ENCODE data around the gene MYO5C. TPM values are rescaled to one million over a fixed set of nuclear protein-coding genes. Genes with fewer than 3 reads are reported as not detected.

Gene MYO5C
- total RNA-seq (under 0.01 TPM in 2 replicates), polyA plus RNA-seq (0.05 and 0.07 TPM in 2 replicates), polyA minus RNA-seq (ENCODE audit: low replicate concordance) (not detected in 2 replicates)
- 0.01 and 0.07 TPM in 2 replicates for polyA plus RNA-seq (2012)

GRCh38 chr15:52295421-52296001 is at the start of gene MYO5C:
Gene MYO5C (minus strand): TSS chr15:52295804. CDS start chr15:52295636, 168 bp downstream.
- Histone ChIP-seq H3K9me3 (ENCODE audit: control insufficient read depth, insufficient read depth, low read depth, low read length) (no peaks in the 10 kb centered on the region), H3K27ac (ENCODE audit: insufficient read depth, low read length) (no peak within 1 kb of the TSS), H3K36me3 (ENCODE audit: control insufficient read depth, insufficient read depth, low read length) (no peaks in the 10 kb centered on the region), H4K20me1 (ENCODE audit: control insufficient read depth, extremely low read depth, insufficient read depth, low read length) (no peaks in the 10 kb centered on the region), H3K4me1 (ENCODE audit: control insufficient read depth, extremely low read depth, insufficient read depth, low read length) (no peaks in the 10 kb centered on the region), H3K4me3 (replicated peaks in 1 of 4; ENCODE audit: control extremely low read depth in 1 of 4, insufficient read depth in 1 of 4, low read depth in 3 of 4, low read length in 4 of 4) (peak within 1 kb of the TSS in 2 of 4 experiments; percentile 15 to 50), H3K27me3 (ENCODE audit: control insufficient read depth, insufficient read depth, low read length) (peaks cover 31% of the 10 kb centered on the region), H3K4me2 (ENCODE audit: extremely low read depth, insufficient read depth, low read length) (peak within 1 kb of the TSS; percentile 75), H2AFZ (ENCODE audit: low read length) (no peak within 1 kb of the TSS), H3K9ac (ENCODE audit: insufficient read depth, low read length) (no peak within 1 kb of the TSS), H3K79me2 (ENCODE audit: control insufficient read depth, insufficient read depth, low read length) (no peaks in the 10 kb centered on the region)
- no peak for TF ChIP-seq EZH2 (IDR thresholded peaks at IDR 0.05; ENCODE audit: low read length, missing control alignments)
- TF ChIP-seq CTCF (conservative IDR thresholded peaks at IDR 0.05 in 1 of 2, IDR thresholded peaks at IDR 0.05 in 1 of 2; ENCODE audit: low read depth in 1 of 2, low read length in 2 of 2) = no peak
- peak in 1 of 2 donors; percentile 43 for DNase-seq (ENCODE audit: low read depth in 2 of 2)

- Histone ChIP-seq H4K20me1 (ENCODE audit: control insufficient read depth, extremely low read depth, insufficient read depth, low read length) (no peaks in the 10 kb centered on the region), H3K9ac (ENCODE audit: insufficient read depth, low read length) (no peak overlapping the region), H2AFZ (ENCODE audit: low read length) (no peak overlapping the region), H3K27me3 (ENCODE audit: control insufficient read depth, insufficient read depth, low read length) (no peaks in the 10 kb centered on the region), H3K4me3 (replicated peaks in 1 of 4; ENCODE audit: control extremely low read depth in 1 of 4, insufficient read depth in 1 of 4, low read depth in 3 of 4, low read length in 4 of 4) (no peak overlapping the region), H3K36me3 (ENCODE audit: control insufficient read depth, insufficient read depth, low read length) (no peaks in the 10 kb centered on the region), H3K79me2 (ENCODE audit: control insufficient read depth, insufficient read depth, low read length) (no peaks in the 10 kb centered on the region), H3K4me1 (ENCODE audit: control insufficient read depth, extremely low read depth, insufficient read depth, low read length) (no peaks in the 10 kb centered on the region), H3K4me2 (ENCODE audit: extremely low read depth, insufficient read depth, low read length) (no peak overlapping the region), H3K9me3 (ENCODE audit: control insufficient read depth, insufficient read depth, low read depth, low read length) (no peaks in the 10 kb centered on the region), H3K27ac (ENCODE audit: insufficient read depth, low read length) (no peak overlapping the region)
- TF ChIP-seq CTCF (conservative IDR thresholded peaks at IDR 0.05 in 1 of 2, IDR thresholded peaks at IDR 0.05 in 1 of 2; ENCODE audit: low read depth in 1 of 2, low read length in 2 of 2) = no peak
- no peak for TF ChIP-seq EZH2 (IDR thresholded peaks at IDR 0.05; ENCODE audit: low read length, missing control alignments)
- DNase-seq (ENCODE audit: low read depth in 2 of 2) = no peak
Observed at GRCh38 chr15:52344592-52344991, 49.0 kb upstream of the MYO5C start.

GRCh38 chr15:52343831-52344230 is 48.2 kb upstream of the MYO5C start:
- Histone ChIP-seq H3K9ac (ENCODE audit: insufficient read depth, low read length) (no peak overlapping the region), H3K27ac (ENCODE audit: insufficient read depth, low read length) (no peak overlapping the region), H3K4me3 (replicated peaks in 1 of 4; ENCODE audit: control extremely low read depth in 1 of 4, insufficient read depth in 1 of 4, low read depth in 3 of 4, low read length in 4 of 4) (no peak overlapping the region), H3K4me2 (ENCODE audit: extremely low read depth, insufficient read depth, low read length) (no peak overlapping the region), H4K20me1 (ENCODE audit: control insufficient read depth, extremely low read depth, insufficient read depth, low read length) (no peaks in the 10 kb centered on the region), H3K4me1 (ENCODE audit: control insufficient read depth, extremely low read depth, insufficient read depth, low read length) (no peaks in the 10 kb centered on the region), H3K79me2 (ENCODE audit: control insufficient read depth, insufficient read depth, low read length) (no peaks in the 10 kb centered on the region), H3K9me3 (ENCODE audit: control insufficient read depth, insufficient read depth, low read depth, low read length) (no peaks in the 10 kb centered on the region), H2AFZ (ENCODE audit: low read length) (no peak overlapping the region), H3K27me3 (ENCODE audit: control insufficient read depth, insufficient read depth, low read length) (no peaks in the 10 kb centered on the region), H3K36me3 (ENCODE audit: control insufficient read depth, insufficient read depth, low read length) (no peaks in the 10 kb centered on the region)
- DNase-seq (ENCODE audit: low read depth in 2 of 2) = peak in 1 of 2 donors; percentile 60
- TF ChIP-seq EZH2 (IDR thresholded peaks at IDR 0.05; ENCODE audit: low read length, missing control alignments) = no peak
- no peak for TF ChIP-seq CTCF (conservative IDR thresholded peaks at IDR 0.05 in 1 of 2, IDR thresholded peaks at IDR 0.05 in 1 of 2; ENCODE audit: low read depth in 1 of 2, low read length in 2 of 2)
